Activated CD8-positive, alpha-beta T cell treated with anti-CD3 and anti-CD28 coated beads for 36 hours (primary cell): ENCODE measurements around the gene LANCL2. TPM values are rescaled to one million over a fixed set of nuclear protein-coding genes. Genes with fewer than 3 reads are reported as not detected.
A peak's percentile ranks its signal among the peaks of the same experiment; 100 is the strongest.

ENCODE experiments used
- ATAC-seq: fragments of 200-7000 bp; cut with Tn5 transposase; one replicate; pipeline ENCODE4 v1.10.0; 2021; ENCODE audit warnings: mild to moderate bottlenecking, moderate library complexity
- CTCF ChIA-PET: fragments of 350-600 bp; sonication (Branson Sonifier 250); formaldehyde crosslinking; loops from one replicate; lab custom pipeline; 2021; ENCODE audit warnings: antibody characterized with exemption; lab: Charles Lee
- POLR2A ChIA-PET: fragments of 350-600 bp; sonication (Branson Sonifier 250); formaldehyde crosslinking; loops from one replicate; lab custom pipeline; 2021; ENCODE audit warnings: antibody characterized with exemption; lab: Charles Lee
- DNase-seq: peaks from one replicate; pipeline ENCODE4 v3.0.0-alpha.2; 2020
- H3K27ac Mint-ChIP-seq: one replicate; pipeline ENCODE4 v1.8.0; 2021; ENCODE audit warnings: mild to moderate bottlenecking, mixed read lengths
- H3K27me3 Mint-ChIP-seq: one replicate; pipeline ENCODE4 v1.8.0; 2021; ENCODE audit warnings: mixed read lengths
- H3K36me3 Mint-ChIP-seq: one replicate; pipeline ENCODE4 v1.8.0; 2021; ENCODE audit warnings: low read depth, mixed read lengths
- H3K4me1 Mint-ChIP-seq: one replicate; pipeline ENCODE4 v1.8.0; 2021; ENCODE audit warnings: low read depth, mixed read lengths
- H3K4me3 Mint-ChIP-seq: one replicate; pipeline ENCODE4 v1.8.0; 2021; ENCODE audit warnings: mild to moderate bottlenecking, moderate library complexity, mixed read lengths
- H3K9me3 Mint-ChIP-seq: one replicate; pipeline ENCODE4 v1.8.0; 2021; ENCODE audit warnings: mixed read lengths
- CTCF ChIP-seq: fragments of 200-600 bp; IDR thresholded peaks from one replicate; pipeline ENCODE4 v1.8.0; 2022; ENCODE audit warnings: antibody characterized with exemption, mild to moderate bottlenecking
- intact Hi-C: fragments of 100-400 bp; cut with micrococcal nuclease; formaldehyde crosslinking; loops from one replicate; pipeline ENCODE4 v1.10.0; 2022
- total RNA-seq, 2 experiments: library from RNA; stranded (reverse); gene quantifications; one replicate each; pipeline ENCODE4 v1.2.3, GENCODE V29; 2021

The LANCL2 gene
- total RNA-seq, 2 experiments from 2014 or later, result 10.7 to 10.8 TPM

GRCh38 chr7:55483046-55483445, 117.9 kb downstream of the LANCL2 start:
- ChIA-PET POLR2A (no interaction called here), CTCF (interaction anchor here (0.8 kb wide), 1 partner anchor 67 kb away, joined by 3 read pairs; no protein-coding TSS in a partner anchor)
- ATAC-seq (peak; percentile 27), DNase-seq (no peak)
- H3K9me3 Mint-ChIP-seq, result no peaks in the 10 kb centered on the region
- H3K36me3 Mint-ChIP-seq, result peaks cover 12% of the 10 kb centered on the region
- H3K4me3 Mint-ChIP-seq, result no peak overlapping the region
- H3K4me1 Mint-ChIP-seq, result peaks cover 48% of the 10 kb centered on the region
- no peak for TF ChIP-seq CTCF
- H3K27ac Mint-ChIP-seq, result no peak overlapping the region
- intact Hi-C loops, result no loop called here
- H3K27me3 Mint-ChIP-seq, result no peaks in the 10 kb centered on the region

Other genes with a start within 250 kb of the LANCL2 start
- 10 to 100 TPM; 32.6 to 34.7 TPM for gene VOPP1, start 207.2 kb downstream of the LANCL2 start, total RNA-seq